HEK293 (cell line): ENCODE results near the gene MDGA2.

Experiments used
- CTCF ChIA-PET: fragments of 350-600 bp; formaldehyde crosslinking; extraction: SDS; loops from one replicate; lab custom pipeline; 2021; ENCODE audit warnings: antibody characterized with exemption; lab: Yijun Ruan, JAX
- POLR2A ChIA-PET: fragments of 300-600 bp; formaldehyde crosslinking; extraction: SDS; loops from one replicate; lab custom pipeline; 2020; ENCODE audit warnings: antibody characterized with exemption, inconsistent platforms; lab: Yijun Ruan, JAX
- H3K27ac ChIP-seq: fragments of 200-500 bp; sonication (Bioruptor generic); 2 replicates; pipeline ENCODE4 v1.5.1; 2014; ENCODE audit warnings: low read depth, low read length, control low read depth, inconsistent platforms; ENCODE audit errors: extremely low read depth
- H3K36me3 ChIP-seq, 2 experiments: fragments of 200-500 bp in 1 of 2; sonication (Bioruptor generic) in 1 of 2; 1 replicate in 1 of 2; 2 replicates in 1 of 2; pipeline ENCODE4 v1.5.1; 2014 to 2017; ENCODE audit warnings: inconsistent platforms in 2 of 2, low read length in 2 of 2; ENCODE audit not compliant: control insufficient read depth in 2 of 2, insufficient read depth in 1 of 2
- H3K4me1 ChIP-seq: fragments of 200-500 bp; sonication (Bioruptor generic); 2 replicates; pipeline ENCODE4 v1.5.1; 2014; ENCODE audit warnings: mild to moderate bottlenecking, low read length, inconsistent platforms; ENCODE audit not compliant: control insufficient read depth, insufficient read depth
- H3K4me3 ChIP-seq: 2 replicates; pipeline ENCODE4 v1.5.1; 2011; ENCODE audit warnings: low read depth, mild to moderate bottlenecking, control low read depth, low read length, moderate library complexity
- H3K9me3 ChIP-seq: fragments of 200-500 bp; sonication (Bioruptor generic); 2 replicates; pipeline ENCODE4 v1.5.1; 2014; ENCODE audit warnings: low read depth, low read length, inconsistent platforms; ENCODE audit not compliant: control insufficient read depth, insufficient read depth
- BCL11A ChIP-seq: fragments of 450-650 bp; formaldehyde crosslinking; IDR thresholded peaks from 2 replicates; pipeline ENCODE4 v1.5.1; 2016; ENCODE audit warnings: low read depth, missing biosample characterization, missing genetic modification characterization
- GFI1B ChIP-seq: fragments of 450-650 bp; formaldehyde crosslinking; IDR thresholded peaks from 2 replicates; pipeline ENCODE4 v1.5.1; 2016; ENCODE audit warnings: missing biosample characterization, missing genetic modification characterization
- PRDM1 ChIP-seq: fragments of 450-650 bp; formaldehyde crosslinking; IDR thresholded peaks from 2 replicates; pipeline ENCODE4; 2016; ENCODE audit warnings: missing biosample characterization, missing genetic modification characterization
- SP7 ChIP-seq: fragments of 450-650 bp; formaldehyde crosslinking; IDR thresholded peaks from 2 replicates; pipeline ENCODE4 v1.5.1; 2016; ENCODE audit warnings: missing biosample characterization, missing genetic modification characterization
- TRIM28 ChIP-seq: IDR thresholded peaks from 2 replicates; pipeline ENCODE4 v1.6.1; 2011; ENCODE audit warnings: low read length, control low read depth, borderline replicate concordance
- YY1 ChIP-seq: fragments of 450-650 bp; formaldehyde crosslinking; IDR thresholded peaks from 2 replicates; pipeline ENCODE4 v1.5.1; 2018; ENCODE audit warnings: missing biosample characterization, missing genetic modification characterization
- ZBTB10 ChIP-seq: fragments of 450-650 bp; formaldehyde crosslinking; IDR thresholded peaks from 2 replicates; pipeline ENCODE4 v1.5.1; 2016; ENCODE audit warnings: missing biosample characterization, missing genetic modification characterization
- ZBTB17 ChIP-seq: fragments of 450-650 bp; formaldehyde crosslinking; IDR thresholded peaks from 2 replicates; pipeline ENCODE4 v1.5.1; 2016; ENCODE audit warnings: missing biosample characterization, missing genetic modification characterization
- ZBTB7A ChIP-seq: fragments of 450-650 bp; formaldehyde crosslinking; IDR thresholded peaks from 2 replicates; pipeline ENCODE4 v1.5.1; 2016; ENCODE audit warnings: low read depth, missing biosample characterization, missing genetic modification characterization
- ZBTB8A ChIP-seq: fragments of 450-650 bp; formaldehyde crosslinking; IDR thresholded peaks from 2 replicates; pipeline ENCODE4 v1.5.1; 2016; ENCODE audit warnings: missing biosample characterization, missing genetic modification characterization
- ZNF146 ChIP-seq: fragments of 450-650 bp; formaldehyde crosslinking; IDR thresholded peaks from 2 replicates; pipeline ENCODE4 v1.5.1; 2016; ENCODE audit warnings: missing biosample characterization, missing genetic modification characterization
- ZNF18 ChIP-seq: fragments of 450-650 bp; formaldehyde crosslinking; IDR thresholded peaks from 2 replicates; pipeline ENCODE4 v1.5.1; 2016; ENCODE audit warnings: missing biosample characterization, missing genetic modification characterization
- ZNF274 ChIP-seq, 2 experiments: fragments of 200-500 bp in 1 of 2; fragments of 450-650 bp in 1 of 2; sonication (Bioruptor generic) in 1 of 2; formaldehyde crosslinking in 1 of 2; IDR thresholded peaks; 2 replicates each; pipeline versions ENCODE4 v1.5.1 to v1.6.1; 2014 to 2016; ENCODE audit warnings: borderline replicate concordance in 1 of 2, inconsistent platforms in 1 of 2, low read length in 1 of 2, missing biosample characterization in 1 of 2, missing genetic modification characterization in 1 of 2
- ZNF280D ChIP-seq: fragments of 450-650 bp; formaldehyde crosslinking; IDR thresholded peaks from 2 replicates; pipeline ENCODE4 v1.5.1; 2016; ENCODE audit warnings: missing biosample characterization, missing genetic modification characterization
- ZNF292 ChIP-seq: fragments of 450-650 bp; formaldehyde crosslinking; IDR thresholded peaks from 2 replicates; pipeline ENCODE4 v1.5.1; 2016; ENCODE audit warnings: low read depth, missing biosample characterization, missing genetic modification characterization, borderline replicate concordance
- ZNF311 ChIP-seq: fragments of 450-650 bp; formaldehyde crosslinking; IDR thresholded peaks from 2 replicates; pipeline ENCODE4 v1.5.1; 2017; ENCODE audit warnings: missing biosample characterization, missing genetic modification characterization, borderline replicate concordance
- ZNF335 ChIP-seq: fragments of 450-650 bp; formaldehyde crosslinking; conservative IDR thresholded peaks from 2 replicates; pipeline ENCODE4 v1.5.1; 2016; ENCODE audit warnings: missing biosample characterization, missing genetic modification characterization
- ZNF501 ChIP-seq: fragments of 450-650 bp; formaldehyde crosslinking; IDR thresholded peaks from 2 replicates; pipeline ENCODE4 v1.5.1; 2016; ENCODE audit warnings: missing biosample characterization, missing genetic modification characterization
- ZNF610 ChIP-seq: fragments of 450-650 bp; formaldehyde crosslinking; IDR thresholded peaks from 2 replicates; pipeline ENCODE4 v1.5.1; 2016; ENCODE audit warnings: missing biosample characterization, missing genetic modification characterization, borderline replicate concordance
- ZNF639 ChIP-seq: fragments of 450-650 bp; formaldehyde crosslinking; IDR thresholded peaks from 2 replicates; pipeline ENCODE4 v1.5.1; 2016; ENCODE audit warnings: missing biosample characterization, missing genetic modification characterization
- ZNF664 ChIP-seq: fragments of 450-650 bp; formaldehyde crosslinking; IDR thresholded peaks from 2 replicates; pipeline ENCODE4 v1.5.1; 2016; ENCODE audit warnings: missing biosample characterization, missing genetic modification characterization
- ZNF707 ChIP-seq: fragments of 450-650 bp; formaldehyde crosslinking; IDR thresholded peaks from 2 replicates; pipeline ENCODE4 v1.5.1; 2016; ENCODE audit warnings: missing biosample characterization, missing genetic modification characterization
- ZNF776 ChIP-seq: fragments of 450-650 bp; formaldehyde crosslinking; IDR thresholded peaks from 2 replicates; pipeline ENCODE4 v1.5.0; 2017; ENCODE audit warnings: missing biosample characterization, missing genetic modification characterization, borderline replicate concordance
- ZNF777 ChIP-seq: fragments of 450-650 bp; formaldehyde crosslinking; IDR thresholded peaks from 2 replicates; pipeline ENCODE4 v1.5.1; 2017; ENCODE audit warnings: missing biosample characterization, missing genetic modification characterization, borderline replicate concordance
- ZSCAN30 ChIP-seq: fragments of 450-650 bp; IDR thresholded peaks from 2 replicates; pipeline ENCODE4 v1.5.1; 2018; ENCODE audit warnings: missing biosample characterization, mild to moderate bottlenecking, missing genetic modification characterization, moderate library complexity

MDGA2 gene

GRCh38 chr14:47102472-47102871, 572.9 kb downstream of the MDGA2 start:
- Histone ChIP-seq H3K4me1 (no peaks in the 10 kb centered on the region), H3K9me3 (no peaks in the 10 kb centered on the region), H3K36me3 (no peaks in the 10 kb centered on the region), H3K4me3 (no peak overlapping the region), H3K27ac (no peak overlapping the region)
- CTCF ChIA-PET: no interaction called here
- TF ChIP-seq ZNF776 (no peak), ZNF707 (tag by site-specific recombination) (no peak), ZNF18 (no peak), ZNF146 (tag by site-specific recombination) (no peak), ZSCAN30 (tag by site-specific recombination) (no peak), YY1 (tag by site-specific recombination) (no peak), BCL11A (tag by site-specific recombination) (no peak), ZNF311 (tag by site-specific recombination) (no peak), ZNF292 (tag by site-specific recombination) (no peak), ZNF664 (tag by site-specific recombination) (no peak), ZNF639 (tag by site-specific recombination) (no peak), ZNF777 (tag by site-specific recombination) (no peak), ZBTB10 (no peak), TRIM28 (no peak), PRDM1 (tag by site-specific recombination) (no peak), ZNF610 (tag by site-specific recombination) (no peak), ZBTB8A (tag by site-specific recombination) (no peak)
- POLR2A ChIA-PET: no interaction called here

- Histone ChIP-seq H3K36me3 (no peaks in the 10 kb centered on the region), H3K27ac (no peak overlapping the region), H3K4me3 (no peak overlapping the region), H3K4me1 (no peaks in the 10 kb centered on the region), H3K9me3 (no peaks in the 10 kb centered on the region)
- TF ChIP-seq ZBTB17 (no peak), ZNF280D (tag by site-specific recombination) (no peak), SP7 (no peak), ZNF274 (IDR thresholded peaks at IDR 0.05; ENCODE audit: low read length) (no peak), ZNF274 (tag by site-specific recombination; IDR thresholded peaks at IDR 0.05; ENCODE audit: borderline replicate concordance) (no peak), ZNF335 (tag by site-specific recombination) (no peak), GFI1B (tag by site-specific recombination) (no peak), ZBTB7A (no peak), ZNF501 (no peak)
- CTCF ChIA-PET: no interaction called here
- POLR2A ChIA-PET: no interaction called here
Measured at GRCh38 chr14:47085678-47086077, 589.7 kb downstream of the MDGA2 start.
